H9 (cell line): ENCODE measurements around the gene KRTAP4-2. TPM values are rescaled to one million over a fixed set of nuclear protein-coding genes. Genes with fewer than 3 reads are reported as not detected.

Experiments
- DNase-seq: peaks from one replicate; pipeline ENCODE4 v3.0.0-alpha.2; 2017
- H2AFZ ChIP-seq: one replicate; pipeline ENCODE4 v1.6.1; 2013; ENCODE audit warnings: mild to moderate bottlenecking, low read length, control low read depth, moderate library complexity
- H2AK5ac ChIP-seq: 2 replicates; pipeline ENCODE4 v1.6.1; 2013; ENCODE audit warnings: low read length, control low read depth, mixed read lengths; ENCODE audit not compliant: insufficient read length
- H2BK120ac ChIP-seq: one replicate; pipeline ENCODE4 v1.6.1; 2013; ENCODE audit warnings: low read depth, mild to moderate bottlenecking, low read length, control low read depth, inconsistent platforms; ENCODE audit not compliant: poor library complexity, severe bottlenecking
- H2BK12ac ChIP-seq: 2 replicates; pipeline ENCODE4 v1.6.1; 2013; ENCODE audit warnings: low read length, control low read depth, mixed read lengths, low read depth; ENCODE audit not compliant: insufficient read length
- H2BK15ac ChIP-seq: 2 replicates; pipeline ENCODE4 v1.6.1; 2013; ENCODE audit warnings: low read depth, low read length, control low read depth
- H2BK20ac ChIP-seq: one replicate; pipeline ENCODE4 v1.6.1; 2013; ENCODE audit warnings: low read depth, mild to moderate bottlenecking, low read length, control low read depth, inconsistent platforms; ENCODE audit not compliant: poor library complexity, severe bottlenecking
- H2BK5ac ChIP-seq: 2 replicates; pipeline ENCODE4 v1.6.1; 2013; ENCODE audit warnings: low read length, control low read depth, mixed read lengths; ENCODE audit not compliant: insufficient read length
- H3K14ac ChIP-seq: 2 replicates; pipeline ENCODE4 v1.6.1; 2013; ENCODE audit warnings: low read length, control low read depth; ENCODE audit not compliant: insufficient read depth
- H3K18ac ChIP-seq: 2 replicates; pipeline ENCODE4 v1.6.1; 2013; ENCODE audit warnings: low read depth, mild to moderate bottlenecking, mixed read lengths, low read length, control low read depth; ENCODE audit not compliant: insufficient read length
- H3K23ac ChIP-seq: 2 replicates; pipeline ENCODE4 v1.6.1; 2013; ENCODE audit warnings: low read length, control low read depth, mixed read lengths, low read depth; ENCODE audit not compliant: insufficient read length
- H3K23me2 ChIP-seq: 2 replicates; pipeline ENCODE4 v1.6.1; 2013; ENCODE audit warnings: low read depth, mild to moderate bottlenecking, mixed read lengths, low read length, control low read depth; ENCODE audit not compliant: insufficient read length, poor library complexity, severe bottlenecking
- H3K27ac ChIP-seq: 2 replicates; pipeline ENCODE4 v1.5.1; 2013; ENCODE audit warnings: low read length, control low read depth, mixed read lengths, low read depth; ENCODE audit not compliant: insufficient read length
- H3K27me3 ChIP-seq: 2 replicates; pipeline ENCODE4 v1.6.1; 2013; ENCODE audit warnings: low read length, control low read depth, inconsistent platforms; ENCODE audit not compliant: insufficient read depth
- H3K4ac ChIP-seq: 2 replicates; pipeline ENCODE4 v1.6.1; 2013; ENCODE audit warnings: low read depth, mild to moderate bottlenecking, control low read depth, inconsistent platforms, low read length, moderate library complexity
- H3K4me1 ChIP-seq: 2 replicates; pipeline ENCODE4 v1.6.1; 2013; ENCODE audit warnings: low read length, control low read depth, inconsistent platforms; ENCODE audit not compliant: insufficient read depth
- H3K4me2 ChIP-seq: 2 replicates; pipeline ENCODE4 v1.6.1; 2013; ENCODE audit warnings: low read length, control low read depth, mixed read lengths; ENCODE audit not compliant: insufficient read length, insufficient read depth
- H3K56ac ChIP-seq: 2 replicates; pipeline ENCODE4 v1.6.1; 2013; ENCODE audit warnings: low read depth, mild to moderate bottlenecking, mixed read lengths, low read length, control low read depth; ENCODE audit not compliant: insufficient read length
- H3K79me1 ChIP-seq: 2 replicates; pipeline ENCODE4 v1.6.1; 2013; ENCODE audit warnings: low read depth, mild to moderate bottlenecking, moderate library complexity, low read length, control low read depth, inconsistent platforms; ENCODE audit not compliant: insufficient read depth, poor library complexity, severe bottlenecking
- H3K79me2 ChIP-seq: 2 replicates; pipeline ENCODE4 v1.6.1; 2013; ENCODE audit warnings: low read length, control low read depth, inconsistent platforms; ENCODE audit not compliant: insufficient read depth
- H3K9ac ChIP-seq: 2 replicates; pipeline ENCODE4 v1.6.1; 2013; ENCODE audit warnings: low read length, control low read depth, mixed read lengths; ENCODE audit not compliant: insufficient read length; ENCODE audit errors: extremely low read depth
- H3K9me3 ChIP-seq: one replicate; pipeline ENCODE4 v1.6.1; 2013; ENCODE audit warnings: low read depth, low read length, inconsistent platforms; ENCODE audit not compliant: control insufficient read depth
- H3T11ph ChIP-seq: one replicate; pipeline ENCODE4 v1.6.1; 2013; ENCODE audit warnings: mild to moderate bottlenecking, low read length, control low read depth, inconsistent platforms
- H4K20me1 ChIP-seq: one replicate; pipeline ENCODE4 v1.6.1; 2013; ENCODE audit not compliant: control insufficient read depth, insufficient read length, insufficient read depth
- H4K5ac ChIP-seq: 2 replicates; pipeline ENCODE4 v1.6.1; 2013; ENCODE audit warnings: low read depth, mild to moderate bottlenecking, mixed read lengths, low read length, control low read depth; ENCODE audit not compliant: insufficient read length
- H4K8ac ChIP-seq: replicated peaks from 2 replicates; pipeline ENCODE4 v1.6.1; 2013; ENCODE audit warnings: low read length, control low read depth, mixed read lengths, low read depth; ENCODE audit not compliant: insufficient read length
- H4K91ac ChIP-seq: 2 replicates; pipeline ENCODE4 v1.6.1; 2013; ENCODE audit warnings: low read depth, mild to moderate bottlenecking, moderate library complexity, mixed read lengths, low read length, control low read depth; ENCODE audit not compliant: insufficient read length
- H3K27ac Mint-ChIP-seq, 3 experiments: 2 replicates in 2 of 3; 3 replicates in 1 of 3; pipeline ENCODE4 v1.8.0; 2020 to 2021; ENCODE audit warnings: mixed read lengths in 3 of 3, mild to moderate bottlenecking in 1 of 3, moderate library complexity in 1 of 3
- H3K27me3 Mint-ChIP-seq: 2 replicates; pipeline ENCODE4 v1.8.0; 2021; ENCODE audit warnings: low read depth, mild to moderate bottlenecking, moderate library complexity, mixed read lengths
- H3K36me3 Mint-ChIP-seq, 3 experiments: 2 replicates in 2 of 3; 3 replicates in 1 of 3; pipeline ENCODE4 v1.8.0; 2020 to 2021; ENCODE audit warnings: low read depth in 3 of 3, mixed read lengths in 3 of 3; ENCODE audit not compliant: insufficient read depth in 1 of 3
- H3K4me1 Mint-ChIP-seq, 2 experiments: 2 replicates each; pipeline ENCODE4 v1.8.0; 2020; ENCODE audit warnings: mixed read lengths in 2 of 2
- H3K4me3 Mint-ChIP-seq, 2 experiments: 2 replicates in 1 of 2; 3 replicates in 1 of 2; pipeline ENCODE4 v1.8.0; 2020 to 2021; ENCODE audit warnings: mild to moderate bottlenecking in 2 of 2, mixed read lengths in 2 of 2, moderate library complexity in 1 of 2
- H3K9me3 Mint-ChIP-seq, 2 experiments: 2 replicates in 1 of 2; 3 replicates in 1 of 2; pipeline ENCODE4 v1.8.0; 2020; ENCODE audit warnings: mild to moderate bottlenecking in 2 of 2, mixed read lengths in 2 of 2, moderate library complexity in 1 of 2
- WGBS: extraction: QIAGEN DNeasy Blood & Tissue Kit; methylation state at CpG from one replicate; pipeline ENCODE4 v1.1.7; 2013; ENCODE audit warnings: missing lambda C conversion rate, low lambda C conversion rate, mixed read lengths; ENCODE audit not compliant: insufficient read length; ENCODE audit errors: extremely low coverage; 5-methylcytosine and 5-hydroxymethylcytosine counted together
- total RNA-seq: library from RNA; stranded (reverse); gene quantifications from 2 replicates; pipeline ENCODE4 v1.2.1, GENCODE V29; 2021
- TF ChIP-seq, protein P1 (sequence below): fragments of 200-600 bp; sonication (generic); conservative IDR thresholded peaks from 3 replicates; pipeline ENCODE4 v1.8.0; 2021; ENCODE audit warnings: antibody characterized with exemption, mild to moderate bottlenecking

The KRTAP4-2 gene
- total RNA-seq, 1 experiment from 2014 or later: not detected

DNA sequence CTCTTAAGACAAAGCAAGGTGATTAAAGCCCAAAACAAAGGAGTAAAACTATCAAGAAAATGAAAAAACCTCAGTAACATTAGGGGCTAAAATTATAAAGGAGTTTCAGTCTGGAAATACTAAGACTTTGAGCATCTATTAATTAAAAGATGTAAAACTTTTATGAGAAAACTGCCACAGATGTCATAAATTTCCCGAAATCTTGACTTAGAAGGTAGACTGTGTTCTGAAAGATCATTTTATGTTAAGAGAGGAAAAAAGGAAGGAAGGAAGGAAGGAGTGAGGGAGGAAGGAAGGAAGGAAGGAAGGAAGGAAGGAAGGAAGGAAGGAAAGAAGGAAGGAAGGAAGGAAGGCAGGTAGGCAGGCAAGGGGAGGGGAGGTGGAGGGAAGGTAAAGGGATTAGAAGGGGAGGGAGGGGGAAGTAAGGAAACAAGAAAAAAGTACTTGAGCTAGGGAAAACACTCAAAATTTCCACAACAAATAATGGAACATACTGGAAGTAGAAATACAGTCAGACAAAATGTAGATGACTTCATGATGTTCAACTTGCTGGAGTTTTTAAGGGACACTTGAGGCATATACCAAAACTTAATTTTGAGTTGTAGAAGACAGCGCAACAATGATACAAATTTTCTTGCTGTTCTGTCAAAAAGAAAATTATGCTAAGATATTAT, 30.4 kb downstream of the KRTAP4-2 start:
- H2AK5ac ChIP-seq: no peak overlapping the region
- H3K79me1 ChIP-seq: no peaks in the 10 kb centered on the region
- Mint-ChIP-seq H3K36me3 (peaks cover 10 to 19% (median 12%) of the 10 kb centered on the region in 3 experiments), H3K9me3 (peaks cover 13 to 15% of the 10 kb centered on the region in 2 experiments), H3K4me1 (peaks cover 2 to 13% of the 10 kb centered on the region in 2 experiments), H3K27ac (peak overlapping the region in 1 of 3 experiments; percentile 65; a peak in 1 of 7 replicates), H3K27me3 (no peaks in the 10 kb centered on the region), H3K4me3 (no peak overlapping the region)
- H3K27ac ChIP-seq: no peak overlapping the region
- H2BK12ac ChIP-seq: no peak overlapping the region
- no peak overlapping the region for H3K18ac ChIP-seq
- no peak for DNase-seq
- H2AFZ ChIP-seq: no peak overlapping the region
- no peak overlapping the region for H3K56ac ChIP-seq
- no peaks in the 10 kb centered on the region for H3K79me2 ChIP-seq
- H3K9ac ChIP-seq: no peak overlapping the region
- no peak overlapping the region for H4K8ac ChIP-seq
- H3K4ac ChIP-seq: no peak overlapping the region
- H4K20me1 ChIP-seq: no peaks in the 10 kb centered on the region
- H3K4me1 ChIP-seq: no peaks in the 10 kb centered on the region
- no peak overlapping the region for H2BK120ac ChIP-seq
- H3K23ac ChIP-seq: no peak overlapping the region
- H3K14ac ChIP-seq: no peak overlapping the region
- TF ChIP-seq, protein P1, sequence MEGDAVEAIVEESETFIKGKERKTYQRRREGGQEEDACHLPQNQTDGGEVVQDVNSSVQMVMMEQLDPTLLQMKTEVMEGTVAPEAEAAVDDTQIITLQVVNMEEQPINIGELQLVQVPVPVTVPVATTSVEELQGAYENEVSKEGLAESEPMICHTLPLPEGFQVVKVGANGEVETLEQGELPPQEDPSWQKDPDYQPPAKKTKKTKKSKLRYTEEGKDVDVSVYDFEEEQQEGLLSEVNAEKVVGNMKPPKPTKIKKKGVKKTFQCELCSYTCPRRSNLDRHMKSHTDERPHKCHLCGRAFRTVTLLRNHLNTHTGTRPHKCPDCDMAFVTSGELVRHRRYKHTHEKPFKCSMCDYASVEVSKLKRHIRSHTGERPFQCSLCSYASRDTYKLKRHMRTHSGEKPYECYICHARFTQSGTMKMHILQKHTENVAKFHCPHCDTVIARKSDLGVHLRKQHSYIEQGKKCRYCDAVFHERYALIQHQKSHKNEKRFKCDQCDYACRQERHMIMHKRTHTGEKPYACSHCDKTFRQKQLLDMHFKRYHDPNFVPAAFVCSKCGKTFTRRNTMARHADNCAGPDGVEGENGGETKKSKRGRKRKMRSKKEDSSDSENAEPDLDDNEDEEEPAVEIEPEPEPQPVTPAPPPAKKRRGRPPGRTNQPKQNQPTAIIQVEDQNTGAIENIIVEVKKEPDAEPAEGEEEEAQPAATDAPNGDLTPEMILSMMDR: no peak
- H4K91ac ChIP-seq: no peak overlapping the region
- no CpG with 5 or more reads among the region's 2 CpGs for WGBS
- H2BK20ac ChIP-seq: no peak overlapping the region
- no peak overlapping the region for H3T11ph ChIP-seq
- H3K27me3 ChIP-seq: no peaks in the 10 kb centered on the region
- H3K9me3 ChIP-seq: no peaks in the 10 kb centered on the region
- H2BK5ac ChIP-seq: no peak overlapping the region
- H3K23me2 ChIP-seq: no peaks in the 10 kb centered on the region
- H3K4me2 ChIP-seq: no peak overlapping the region
- no peak overlapping the region for H4K5ac ChIP-seq
- no peak overlapping the region for H2BK15ac ChIP-seq
